ENCODE measurements around the gene MAGI2.

The MAGI2 gene

DNA sequence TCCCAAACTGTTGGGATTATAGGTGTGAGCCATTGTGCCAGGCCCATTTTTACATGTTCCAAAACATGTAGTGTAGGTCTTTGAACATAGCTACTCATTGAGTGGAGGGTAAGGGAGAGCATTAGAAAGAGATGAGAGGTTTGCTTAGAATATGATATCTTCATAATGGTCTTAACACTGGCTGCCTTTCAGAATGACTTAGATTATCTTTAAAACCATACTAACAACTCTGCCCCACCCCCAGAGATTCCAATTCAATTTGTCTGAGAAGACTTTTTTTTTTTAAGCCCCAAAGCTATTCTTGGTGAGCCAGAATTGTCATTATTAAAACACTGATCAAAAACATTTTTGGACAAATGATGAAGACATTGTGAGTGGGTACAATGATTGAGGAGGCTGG is 1486.0 kb downstream of the MAGI2 start:
- Histone ChIP-seq H3K4me2 (ENCODE audit: insufficient read depth, low read length) (no peak overlapping the region), H3K4me3 (ENCODE audit: low read depth in 1 of 2, low read length in 2 of 2) (no peak overlapping the region), H2AFZ (ENCODE audit: low read depth, low read length) (no peak overlapping the region), H3K36me3 (ENCODE audit: insufficient read depth, low read length) (no peaks in the 10 kb centered on the region), H3K9ac (ENCODE audit: low read depth, low read length) (no peak overlapping the region), H3K27ac (ENCODE audit: low read length) (no peak overlapping the region), H3K27me3 (ENCODE audit: insufficient read depth, low read length, poor library complexity) (no peaks in the 10 kb centered on the region), H3K79me2 (ENCODE audit: insufficient read depth, low read length) (no peaks in the 10 kb centered on the region), H3K4me1 (ENCODE audit: insufficient read depth, low read length) (no peaks in the 10 kb centered on the region), H4K20me1 (ENCODE audit: insufficient read depth, low read length) (no peaks in the 10 kb centered on the region), H3K9me3 (ENCODE audit: insufficient read depth, low read length, severe bottlenecking) (no peaks in the 10 kb centered on the region)
- ATAC-seq (ENCODE audit: insufficient read depth, low read depth) (no peak), DNase-seq (no peak)
- TF ChIP-seq, protein P1, sequence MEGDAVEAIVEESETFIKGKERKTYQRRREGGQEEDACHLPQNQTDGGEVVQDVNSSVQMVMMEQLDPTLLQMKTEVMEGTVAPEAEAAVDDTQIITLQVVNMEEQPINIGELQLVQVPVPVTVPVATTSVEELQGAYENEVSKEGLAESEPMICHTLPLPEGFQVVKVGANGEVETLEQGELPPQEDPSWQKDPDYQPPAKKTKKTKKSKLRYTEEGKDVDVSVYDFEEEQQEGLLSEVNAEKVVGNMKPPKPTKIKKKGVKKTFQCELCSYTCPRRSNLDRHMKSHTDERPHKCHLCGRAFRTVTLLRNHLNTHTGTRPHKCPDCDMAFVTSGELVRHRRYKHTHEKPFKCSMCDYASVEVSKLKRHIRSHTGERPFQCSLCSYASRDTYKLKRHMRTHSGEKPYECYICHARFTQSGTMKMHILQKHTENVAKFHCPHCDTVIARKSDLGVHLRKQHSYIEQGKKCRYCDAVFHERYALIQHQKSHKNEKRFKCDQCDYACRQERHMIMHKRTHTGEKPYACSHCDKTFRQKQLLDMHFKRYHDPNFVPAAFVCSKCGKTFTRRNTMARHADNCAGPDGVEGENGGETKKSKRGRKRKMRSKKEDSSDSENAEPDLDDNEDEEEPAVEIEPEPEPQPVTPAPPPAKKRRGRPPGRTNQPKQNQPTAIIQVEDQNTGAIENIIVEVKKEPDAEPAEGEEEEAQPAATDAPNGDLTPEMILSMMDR (IDR thresholded peaks at IDR 0.05; ENCODE audit: borderline replicate concordance, extremely low read depth, low read length, poor library complexity, severe bottlenecking) = no peak
- TF ChIP-seq EZH2 (IDR thresholded peaks at IDR 0.05; ENCODE audit: borderline replicate concordance, low read depth, low read length, severe bottlenecking) = no peak

All from DND-41 (cell line).